Ecto neural progenitor cell (in vitro differentiated cells): ENCODE measurements around the gene STAC2.

Experiments
- DNase-seq: peaks from one replicate; pipeline ENCODE4 v3.0.0-alpha.2; 2018; ENCODE audit warnings: low spot score

STAC2 gene

GRCh38 chr17:39164675-39165143 is 61.0 kb downstream of the STAC2 start:
- peak; percentile 92 for DNase-seq

GRCh38 chr17:39161962-39162361 is 63.8 kb downstream of the STAC2 start:
- no peak for DNase-seq
